ENCODE results near the gene TYMP. TPM values are rescaled to one million over a fixed set of nuclear protein-coding genes. Genes with fewer than 3 reads are reported as not detected.
"Not testable (repeated sequence)": the region's sequence is repeated elsewhere in the genome, so short reads cannot be mapped to it uniquely, and the experiment has no call there.

TYMP gene
- total RNA-seq, 1 donor from 2014 or later, result 6.3 TPM

GRCh38 chr22:50545522-50546325, 15.9 kb upstream of the TYMP start, which contains the start of gene KLHDC7B:
KLHDC7B (plus strand) TSS chr22:50545899; CDS start chr22:50546244, 345 bp downstream.
- Mint-ChIP-seq H3K36me3 (ENCODE audit: low read depth, unreplicated experiment) (no peaks in the 10 kb centered on the region), H3K9me3 (ENCODE audit: unreplicated experiment) (no peaks in the 10 kb centered on the region), H3K27ac (ENCODE audit: unreplicated experiment) (no peak within 1 kb of the TSS), H3K4me3 (ENCODE audit: unreplicated experiment) (no peak within 1 kb of the TSS), H3K27me3 (ENCODE audit: unreplicated experiment) (peaks cover 5% of the 10 kb centered on the region), H3K4me1 (ENCODE audit: unreplicated experiment) (peaks cover 5% of the 10 kb centered on the region)
- TF ChIP-seq, protein P1, sequence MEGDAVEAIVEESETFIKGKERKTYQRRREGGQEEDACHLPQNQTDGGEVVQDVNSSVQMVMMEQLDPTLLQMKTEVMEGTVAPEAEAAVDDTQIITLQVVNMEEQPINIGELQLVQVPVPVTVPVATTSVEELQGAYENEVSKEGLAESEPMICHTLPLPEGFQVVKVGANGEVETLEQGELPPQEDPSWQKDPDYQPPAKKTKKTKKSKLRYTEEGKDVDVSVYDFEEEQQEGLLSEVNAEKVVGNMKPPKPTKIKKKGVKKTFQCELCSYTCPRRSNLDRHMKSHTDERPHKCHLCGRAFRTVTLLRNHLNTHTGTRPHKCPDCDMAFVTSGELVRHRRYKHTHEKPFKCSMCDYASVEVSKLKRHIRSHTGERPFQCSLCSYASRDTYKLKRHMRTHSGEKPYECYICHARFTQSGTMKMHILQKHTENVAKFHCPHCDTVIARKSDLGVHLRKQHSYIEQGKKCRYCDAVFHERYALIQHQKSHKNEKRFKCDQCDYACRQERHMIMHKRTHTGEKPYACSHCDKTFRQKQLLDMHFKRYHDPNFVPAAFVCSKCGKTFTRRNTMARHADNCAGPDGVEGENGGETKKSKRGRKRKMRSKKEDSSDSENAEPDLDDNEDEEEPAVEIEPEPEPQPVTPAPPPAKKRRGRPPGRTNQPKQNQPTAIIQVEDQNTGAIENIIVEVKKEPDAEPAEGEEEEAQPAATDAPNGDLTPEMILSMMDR (IDR thresholded peaks at IDR 0.05; ENCODE audit: unreplicated experiment), result no peak
- no peak for DNase-seq (ENCODE audit: low spot score)

DNA sequence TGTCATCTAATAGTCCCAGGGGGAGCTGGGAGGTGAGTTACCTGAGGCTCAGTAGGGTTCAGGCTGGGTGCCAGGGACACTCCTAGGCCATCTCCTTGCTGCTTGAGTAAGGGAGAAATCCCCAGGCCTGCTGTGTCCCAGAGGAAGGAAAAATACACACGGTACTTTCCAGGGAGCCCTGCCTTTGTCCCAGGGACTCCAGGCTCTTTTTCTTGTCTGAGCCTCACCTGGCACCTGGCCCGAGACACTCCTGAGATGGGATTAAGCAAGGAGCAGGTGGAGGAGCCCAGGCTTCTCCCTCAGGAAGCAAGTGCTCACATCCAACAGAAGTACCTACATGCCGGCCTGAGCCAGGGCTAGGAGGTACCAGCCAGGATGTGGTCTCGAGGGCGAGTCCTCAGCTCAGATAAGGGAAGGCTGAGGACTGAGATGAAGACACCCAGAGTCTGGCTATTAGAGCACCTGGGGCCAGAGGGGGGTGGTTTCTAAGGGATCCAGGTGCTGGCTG, 15.0 kb upstream of the TYMP start:
- no peak for DNase-seq (ENCODE audit: low spot score)
- Mint-ChIP-seq H3K4me1 (ENCODE audit: unreplicated experiment) (peaks cover 1% of the 10 kb centered on the region), H3K36me3 (ENCODE audit: low read depth, unreplicated experiment) (no peaks in the 10 kb centered on the region), H3K9me3 (ENCODE audit: unreplicated experiment) (no peaks in the 10 kb centered on the region), H3K27me3 (ENCODE audit: unreplicated experiment) (no peaks in the 10 kb centered on the region), H3K27ac (ENCODE audit: unreplicated experiment) (no peak overlapping the region), H3K4me3 (ENCODE audit: unreplicated experiment) (no peak overlapping the region)
- TF ChIP-seq, protein P1 (IDR thresholded peaks at IDR 0.05; ENCODE audit: unreplicated experiment), result no peak

DNA sequence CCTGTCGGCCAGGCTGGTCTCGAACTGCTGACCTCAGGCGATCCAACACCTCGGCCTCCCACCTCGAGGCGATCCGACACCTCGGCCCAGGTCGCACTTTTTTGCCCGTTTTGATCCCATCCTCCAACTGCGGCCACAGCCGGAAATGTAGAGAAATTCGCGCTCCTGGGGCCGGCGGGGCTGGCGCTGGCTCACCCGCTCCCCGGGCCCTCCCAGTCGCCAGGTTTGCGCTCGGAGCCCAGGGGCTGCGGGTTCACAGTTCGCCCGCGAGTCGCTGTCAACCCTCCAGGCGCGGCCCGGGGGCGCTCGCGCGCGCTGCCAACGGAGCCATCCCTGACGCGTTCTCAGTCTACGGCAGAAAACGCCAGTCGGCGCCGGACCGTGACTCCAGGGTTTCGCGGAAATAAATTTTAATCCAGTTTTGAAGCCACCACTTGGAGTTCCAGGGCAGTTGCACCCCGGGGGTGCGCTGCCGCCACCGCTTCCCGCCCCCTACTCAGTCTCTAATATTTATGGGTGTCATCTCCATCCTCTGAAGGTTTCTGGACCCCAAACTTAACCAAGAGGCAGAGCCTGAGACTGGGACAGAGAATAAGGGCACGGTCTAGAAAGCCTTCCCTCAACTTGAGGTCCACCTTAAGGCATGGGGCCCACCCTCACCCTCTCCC, 14.4 kb upstream of the TYMP start:
- peak; percentile 88 for DNase-seq (ENCODE audit: low spot score)
- Mint-ChIP-seq H3K27ac (ENCODE audit: unreplicated experiment) (no peak overlapping the region), H3K4me3 (ENCODE audit: unreplicated experiment) (no peak overlapping the region), H3K4me1 (ENCODE audit: unreplicated experiment) (no peaks in the 10 kb centered on the region), H3K36me3 (ENCODE audit: low read depth, unreplicated experiment) (no peaks in the 10 kb centered on the region), H3K9me3 (ENCODE audit: unreplicated experiment) (no peaks in the 10 kb centered on the region), H3K27me3 (ENCODE audit: unreplicated experiment) (no peaks in the 10 kb centered on the region)
- TF ChIP-seq, protein P1 (IDR thresholded peaks at IDR 0.05; ENCODE audit: unreplicated experiment), result peak; percentile 41

GRCh38 chr22:50542416-50542927, 12.7 kb upstream of the TYMP start:
- TF ChIP-seq, protein P1 (IDR thresholded peaks at IDR 0.05; ENCODE audit: unreplicated experiment), result no peak
- Mint-ChIP-seq H3K27ac (ENCODE audit: unreplicated experiment) (no peak overlapping the region), H3K27me3 (ENCODE audit: unreplicated experiment) (peaks cover 2% of the 10 kb centered on the region), H3K4me1 (ENCODE audit: unreplicated experiment) (peaks cover 6% of the 10 kb centered on the region), H3K4me3 (ENCODE audit: unreplicated experiment) (no peak overlapping the region), H3K36me3 (ENCODE audit: low read depth, unreplicated experiment) (no peaks in the 10 kb centered on the region), H3K9me3 (ENCODE audit: unreplicated experiment) (no peaks in the 10 kb centered on the region)
- DNase-seq (ENCODE audit: low spot score), result no peak

GRCh38 chr22:50541667-50542026, 11.8 kb upstream of the TYMP start:
- not testable (repeated sequence) for H3K9me3 Mint-ChIP-seq (ENCODE audit: unreplicated experiment); DNase-seq (ENCODE audit: low spot score); H3K4me1 Mint-ChIP-seq (ENCODE audit: unreplicated experiment); H3K27ac Mint-ChIP-seq (ENCODE audit: unreplicated experiment); H3K36me3 Mint-ChIP-seq (ENCODE audit: low read depth, unreplicated experiment); H3K27me3 Mint-ChIP-seq (ENCODE audit: unreplicated experiment); H3K4me3 Mint-ChIP-seq (ENCODE audit: unreplicated experiment)
